HCT116 (cell line): ENCODE results near the gene EXOC4. TPM values are rescaled to one million over a fixed set of nuclear protein-coding genes. Genes with fewer than 3 reads are reported as not detected.

Experiments
- ATAC-seq: fragments of 200-7000 bp; cut with Tn5 transposase; 2 replicates; pipeline ENCODE4 v1.9.1; 2020; ENCODE audit warnings: mild to moderate bottlenecking, moderate library complexity
- BruUV-seq: library from RNA; stranded (reverse); fragments of 400-500 nt; replicated peaks from 2 replicates; lab custom pipeline; 2021; lab: Mats Ljungman, UMichigan
- CTCF ChIA-PET: fragments of 300-600 bp; sonication (Branson Sonifier 250); formaldehyde crosslinking; loops from one replicate; lab custom pipeline; 2021; ENCODE audit warnings: antibody characterized with exemption; lab: Charles Lee
- POLR2A ChIA-PET: fragments of 300-600, 350-600 bp; sonication (Branson Sonifier 250); formaldehyde crosslinking; loops from one replicate; lab custom pipeline; 2021; ENCODE audit warnings: antibody characterized with exemption; lab: Charles Lee
- RAD21 ChIA-PET, 2 experiments: fragments of 300-600 bp; sonication (Branson Sonifier 250); formaldehyde crosslinking; loops; one replicate each; lab custom pipeline; 2023; ENCODE audit warnings: low total read pairs in 2 of 2; ENCODE audit not compliant: uncharacterized antibody in 2 of 2, unreplicated experiment in 2 of 2, low non-redundant PET in 1 of 2; lab: Charles Lee
- DNase-seq: peaks from one replicate; pipeline ENCODE4 v3.0.0-alpha.2; 2010; ENCODE audit warnings: low read depth, low spot score
- H2AFZ ChIP-seq: fragments of 200-600 bp; shearing (Covaris generic), sonication (generic); 2 replicates; pipeline ENCODE4 v1.6.1; 2017; ENCODE audit warnings: low read depth, mixed run types, mixed read lengths, antibody characterized with exemption, low read length; ENCODE audit not compliant: poor library complexity, severe bottlenecking
- H3K27ac ChIP-seq: 2 replicates; pipeline ENCODE4 v1.5.1; 2012; ENCODE audit warnings: low read depth, low read length
- H3K27me3 ChIP-seq: fragments of 200-600 bp; sonication (generic); 2 replicates; pipeline ENCODE4 v1.6.1; 2016; ENCODE audit warnings: mixed run types, low read length, mixed read lengths; ENCODE audit not compliant: insufficient read depth
- H3K36me3 ChIP-seq, 2 experiments: fragments of 200-500 bp in 1 of 2; fragments of 200-600 bp in 1 of 2; sonication (Bioruptor generic) in 1 of 2; sonication (generic) in 1 of 2; 2 replicates each; pipeline versions ENCODE4 v1.5.1 to v1.6.1; 2014 to 2016; ENCODE audit warnings: low read length in 2 of 2, inconsistent platforms in 1 of 2, mixed read lengths in 1 of 2, mixed run types in 1 of 2; ENCODE audit not compliant: insufficient read depth in 2 of 2, control insufficient read depth in 1 of 2
- H3K4me1 ChIP-seq, 2 experiments: fragments of 200-600 bp in 1 of 2; sonication (generic) in 1 of 2; 2 replicates each; pipeline versions ENCODE4 v1.5.1 to v1.6.1; 2012 to 2017; ENCODE audit warnings: low read length in 2 of 2, inconsistent platforms in 1 of 2, mild to moderate bottlenecking in 1 of 2, mixed read lengths in 1 of 2, mixed run types in 1 of 2, moderate library complexity in 1 of 2; ENCODE audit not compliant: insufficient read depth in 2 of 2, control insufficient read depth in 1 of 2
- H3K4me2 ChIP-seq: fragments of 200-600 bp; sonication (generic); 2 replicates; pipeline ENCODE4 v1.6.1; 2017; ENCODE audit warnings: mixed run types, low read length, mixed read lengths
- H3K4me3 ChIP-seq, 2 experiments: fragments of 200-600 bp in 1 of 2; sonication (generic) in 1 of 2; replicated peaks in 1 of 2; 2 replicates each; pipeline ENCODE4 v1.5.1; 2011 to 2016; ENCODE audit warnings: low read length in 2 of 2, control low read depth in 1 of 2, low read depth in 1 of 2, mild to moderate bottlenecking in 1 of 2, mixed read lengths in 1 of 2, mixed run types in 1 of 2
- H3K79me2 ChIP-seq: fragments of 200-600 bp; sonication (generic); 2 replicates; pipeline ENCODE4 v1.6.1; 2017; ENCODE audit warnings: mild to moderate bottlenecking, mixed run types, low read length, moderate library complexity, mixed read lengths; ENCODE audit not compliant: insufficient read depth
- H3K9ac ChIP-seq: fragments of 200-600 bp; sonication (generic); 2 replicates; pipeline ENCODE4 v1.6.1; 2016; ENCODE audit warnings: low read length, mixed read lengths
- H3K9me2 ChIP-seq: fragments of 200-600 bp; sonication (generic), shearing (Covaris generic); 2 replicates; pipeline ENCODE4 v1.6.1; 2017; ENCODE audit warnings: mixed run types, mild to moderate bottlenecking, moderate library complexity; ENCODE audit not compliant: insufficient read depth
- H3K9me3 ChIP-seq, 2 experiments: fragments of 200-500 bp in 1 of 2; fragments of 200-600 bp in 1 of 2; sonication (Bioruptor generic) in 1 of 2; sonication (generic) in 1 of 2; 2 replicates each; pipeline ENCODE4 v1.6.1; 2014 to 2017; ENCODE audit warnings: low read length in 2 of 2, mixed read lengths in 2 of 2, inconsistent platforms in 1 of 2, low read depth in 1 of 2, mild to moderate bottlenecking in 1 of 2, mixed run types in 1 of 2, moderate library complexity in 1 of 2; ENCODE audit not compliant: control insufficient read depth in 1 of 2, insufficient read depth in 1 of 2
- H4K20me1 ChIP-seq: fragments of 200-600 bp; sonication (generic), shearing (Covaris generic); 2 replicates; pipeline ENCODE4 v1.6.1; 2017; ENCODE audit warnings: mixed run types, mild to moderate bottlenecking, moderate library complexity; ENCODE audit not compliant: insufficient read depth
- SP1 ChIP-seq: IDR thresholded peaks from 2 replicates; pipeline ENCODE4 v1.6.1; 2012; ENCODE audit warnings: low read depth
- ZBTB33 ChIP-seq: IDR thresholded peaks from 2 replicates; pipeline ENCODE4 v1.6.1; 2011; ENCODE audit warnings: mild to moderate bottlenecking, low read length, moderate library complexity; ENCODE audit not compliant: insufficient replicate concordance; ENCODE audit errors: extremely low read depth
- ZNF274 ChIP-seq: fragments of 200-500 bp; sonication (Bioruptor generic); IDR thresholded peaks from 2 replicates; pipeline ENCODE4 v1.6.1; 2014; ENCODE audit warnings: mild to moderate bottlenecking, low read depth, low read length, inconsistent platforms
- intact Hi-C: fragments of 100-400 bp; cut with micrococcal nuclease; formaldehyde crosslinking; loops from 2 replicates; pipeline ENCODE4 v1.10.0; 2022
- total RNA-seq: library from RNA; stranded (reverse); gene quantifications from one replicate; pipeline ENCODE4 v1.2.1, GENCODE V29; 2021; ENCODE audit not compliant: unreplicated experiment
- TF ChIP-seq, protein P1 (sequence below): IDR thresholded peaks from 2 replicates; pipeline ENCODE4 v1.6.1; 2012

Gene EXOC4
- total RNA-seq, 1 experiment from 2014 or later: 40.3 TPM

- H3K4me2 ChIP-seq: no peak overlapping the region
- no peaks in the 10 kb centered on the region for H4K20me1 ChIP-seq
- intact Hi-C loops: no loop called here
- ChIA-PET CTCF (no interaction called here), POLR2A (no interaction called here), RAD21 (no interaction called here)
- no peak for ATAC-seq
- no peaks in the 10 kb centered on the region for H3K79me2 ChIP-seq
- H3K4me3 ChIP-seq: no peak overlapping the region
- H3K36me3 ChIP-seq: no peaks in the 10 kb centered on the region
- H3K27ac ChIP-seq: no peak overlapping the region
- H3K9me3 ChIP-seq: no peaks in the 10 kb centered on the region
- no peak for DNase-seq
- no TSS peak for BruUV-seq
- no peaks in the 10 kb centered on the region for H3K4me1 ChIP-seq
- TF ChIP-seq ZBTB33 (no peak), SP1 (no peak)
- TF ChIP-seq, protein P1, sequence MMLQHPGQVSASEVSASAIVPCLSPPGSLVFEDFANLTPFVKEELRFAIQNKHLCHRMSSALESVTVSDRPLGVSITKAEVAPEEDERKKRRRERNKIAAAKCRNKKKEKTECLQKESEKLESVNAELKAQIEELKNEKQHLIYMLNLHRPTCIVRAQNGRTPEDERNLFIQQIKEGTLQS: no peak
- H2AFZ ChIP-seq: no peak overlapping the region
- H3K27me3 ChIP-seq: no peaks in the 10 kb centered on the region
- H3K9me2 ChIP-seq: no peaks in the 10 kb centered on the region
- no peak overlapping the region for H3K9ac ChIP-seq
Measured at GRCh38 chr7:133978502-133979295, 725.8 kb downstream of the EXOC4 start.

DNA sequence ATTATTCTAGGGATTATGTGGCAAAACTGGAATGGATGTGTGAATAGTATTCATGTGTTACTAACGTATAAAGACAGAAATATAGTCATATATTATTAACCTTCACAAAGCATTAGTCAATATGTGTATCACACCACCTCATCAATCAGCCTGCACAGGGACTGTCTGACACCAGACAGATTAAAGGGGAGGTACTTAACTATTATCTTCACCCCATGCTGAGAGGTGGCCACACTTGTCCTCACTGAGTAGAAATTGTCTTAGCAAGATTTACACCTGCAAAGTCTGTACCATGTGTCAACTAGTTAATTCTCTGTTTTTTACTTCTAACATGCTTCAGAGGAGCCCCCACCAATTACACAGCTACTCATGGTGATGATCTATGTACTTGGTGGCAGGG lies 727.9 kb downstream of the EXOC4 start:
- RAD21 ChIA-PET: no interaction called here
- DNase-seq (no peak), ATAC-seq (no peak)
- Histone ChIP-seq H3K4me2 (no peak overlapping the region), H3K9ac (no peak overlapping the region), H3K4me3 (no peak overlapping the region), H4K20me1 (no peaks in the 10 kb centered on the region), H3K27me3 (no peaks in the 10 kb centered on the region), H3K79me2 (no peaks in the 10 kb centered on the region), H2AFZ (no peak overlapping the region), H3K36me3 (no peaks in the 10 kb centered on the region), H3K9me3 (no peaks in the 10 kb centered on the region), H3K27ac (no peak overlapping the region), H3K9me2 (no peaks in the 10 kb centered on the region), H3K4me1 (no peaks in the 10 kb centered on the region)
- TF ChIP-seq, protein P1: no peak
- no peak for TF ChIP-seq ZNF274
- no TSS peak for BruUV-seq
- intact Hi-C loops: no loop called here
- CTCF ChIA-PET: no interaction called here
- POLR2A ChIA-PET: no interaction called here
